ENCODE results near the gene MOB3A. TPM values are rescaled to one million over a fixed set of nuclear protein-coding genes. Genes with fewer than 3 reads are reported as not detected.

The MOB3A gene
- total and polyA plus RNA-seq, 9 of the 15 experiments (the other 6 are each of a cell fraction or from before 2014, with no cell fraction given), result 1.1 to 24.1 (median 6.0) TPM

- TF ChIP-seq CREB5 (CRISPR knock-in tag; IDR thresholded peaks at IDR 0.05), result no peak
- no peak for TF ChIP-seq TCF15 (CRISPR knock-in tag; IDR thresholded peaks at IDR 0.05)
- TF ChIP-seq BHLHE40 (IDR thresholded peaks at IDR 0.05; ENCODE audit: low read length), result peak; percentile 76
- no peak for TF ChIP-seq ZNF253 (CRISPR knock-in tag; conservative IDR thresholded peaks at IDR 0.05)
- TF ChIP-seq ZNF586 (CRISPR knock-in tag; conservative IDR thresholded peaks at IDR 0.05), result no peak
- no peak for TF ChIP-seq TCFL5 (CRISPR knock-in tag; conservative IDR thresholded peaks at IDR 0.05)
- TF ChIP-seq REST (IDR thresholded peaks at IDR 0.05; ENCODE audit: borderline replicate concordance), result no peak
- peak; percentile 27; the same call in 1 of the 2 replicates for TF ChIP-seq REST (CRISPR knock-in tag; IDR thresholded peaks at IDR 0.05; ENCODE audit: low read depth)
- TF ChIP-seq BRD9 (IDR thresholded peaks at IDR 0.05; ENCODE audit: low read depth, partially characterized antibody), result no peak
- TF ChIP-seq CGGBP1 (CRISPR knock-in tag; IDR thresholded peaks at IDR 0.05), result no peak
- TF ChIP-seq E2F3 (CRISPR knock-in tag; IDR thresholded peaks at IDR 0.05), result no peak
- no peak for TF ChIP-seq RBM34 (IDR thresholded peaks at IDR 0.05; ENCODE audit: borderline replicate concordance, insufficient read depth, low read length)
- TF ChIP-seq ETV1 (tag; conservative IDR thresholded peaks at IDR 0.05; ENCODE audit: low read depth), result no peak
- TF ChIP-seq ZNF41 (CRISPR knock-in tag; conservative IDR thresholded peaks at IDR 0.05), result no peak
- no peak for TF ChIP-seq TSC22D4 (tag; IDR thresholded peaks at IDR 0.05)
Measured at GRCh38 chr19:2041683-2042484, 54.2 kb downstream of the MOB3A start (continued).

Data from K562 (cell line).